ENCODE data around the gene MDFI. TPM values are rescaled to one million over a fixed set of nuclear protein-coding genes. Genes with fewer than 3 reads are reported as not detected.

Gene MDFI
- total RNA-seq, 1 experiment from 2014 or later = 86.2 TPM

- TF ChIP-seq, protein P1, sequence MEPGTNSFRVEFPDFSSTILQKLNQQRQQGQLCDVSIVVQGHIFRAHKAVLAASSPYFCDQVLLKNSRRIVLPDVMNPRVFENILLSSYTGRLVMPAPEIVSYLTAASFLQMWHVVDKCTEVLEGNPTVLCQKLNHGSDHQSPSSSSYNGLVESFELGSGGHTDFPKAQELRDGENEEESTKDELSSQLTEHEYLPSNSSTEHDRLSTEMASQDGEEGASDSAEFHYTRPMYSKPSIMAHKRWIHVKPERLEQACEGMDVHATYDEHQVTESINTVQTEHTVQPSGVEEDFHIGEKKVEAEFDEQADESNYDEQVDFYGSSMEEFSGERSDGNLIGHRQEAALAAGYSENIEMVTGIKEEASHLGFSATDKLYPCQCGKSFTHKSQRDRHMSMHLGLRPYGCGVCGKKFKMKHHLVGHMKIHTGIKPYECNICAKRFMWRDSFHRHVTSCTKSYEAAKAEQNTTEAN (CRISPR knock-in tag; IDR thresholded peaks at IDR 0.05) = no peak
- TF ChIP-seq, protein P2, sequence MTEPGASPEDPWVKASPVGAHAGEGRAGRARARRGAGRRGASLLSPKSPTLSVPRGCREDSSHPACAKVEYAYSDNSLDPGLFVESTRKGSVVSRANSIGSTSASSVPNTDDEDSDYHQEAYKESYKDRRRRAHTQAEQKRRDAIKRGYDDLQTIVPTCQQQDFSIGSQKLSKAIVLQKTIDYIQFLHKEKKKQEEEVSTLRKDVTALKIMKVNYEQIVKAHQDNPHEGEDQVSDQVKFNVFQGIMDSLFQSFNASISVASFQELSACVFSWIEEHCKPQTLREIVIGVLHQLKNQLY (CRISPR knock-in tag; IDR thresholded peaks at IDR 0.05) = no peak
- TF ChIP-seq NR3C1 (CRISPR knock-in tag; conservative IDR thresholded peaks at IDR 0.05; ENCODE audit: low read depth) (no peak), ZNF396 (CRISPR knock-in tag; IDR thresholded peaks at IDR 0.05; ENCODE audit: borderline replicate concordance) (no peak), CREB1 (CRISPR knock-in tag; IDR thresholded peaks at IDR 0.05) (no peak), KAT7 (CRISPR knock-in tag; IDR thresholded peaks at IDR 0.05; ENCODE audit: borderline replicate concordance) (no peak), ZNF425 (CRISPR knock-in tag; conservative IDR thresholded peaks at IDR 0.05) (no peak), IRF2 (CRISPR knock-in tag; IDR thresholded peaks at IDR 0.05; ENCODE audit: borderline replicate concordance, low read depth) (no peak), NFYB (CRISPR knock-in tag; conservative IDR thresholded peaks at IDR 0.05; ENCODE audit: low read depth) (no peak), MAX (CRISPR knock-in tag; IDR thresholded peaks at IDR 0.05) (no peak), ARID4B (CRISPR knock-in tag; IDR thresholded peaks at IDR 0.05; ENCODE audit: borderline replicate concordance) (no peak), SMAD3 (CRISPR knock-in tag; IDR thresholded peaks at IDR 0.05; ENCODE audit: borderline replicate concordance) (no peak), GTF2I (CRISPR knock-in tag; conservative IDR thresholded peaks at IDR 0.05) (no peak), ZNF121 (CRISPR knock-in tag; IDR thresholded peaks at IDR 0.05) (no peak)
- TF ChIP-seq, protein P3, sequence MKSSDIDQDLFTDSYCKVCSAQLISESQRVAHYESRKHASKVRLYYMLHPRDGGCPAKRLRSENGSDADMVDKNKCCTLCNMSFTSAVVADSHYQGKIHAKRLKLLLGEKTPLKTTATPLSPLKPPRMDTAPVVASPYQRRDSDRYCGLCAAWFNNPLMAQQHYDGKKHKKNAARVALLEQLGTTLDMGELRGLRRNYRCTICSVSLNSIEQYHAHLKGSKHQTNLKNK (CRISPR knock-in tag; IDR thresholded peaks at IDR 0.05) = no peak
- TF ChIP-seq, protein P4, sequence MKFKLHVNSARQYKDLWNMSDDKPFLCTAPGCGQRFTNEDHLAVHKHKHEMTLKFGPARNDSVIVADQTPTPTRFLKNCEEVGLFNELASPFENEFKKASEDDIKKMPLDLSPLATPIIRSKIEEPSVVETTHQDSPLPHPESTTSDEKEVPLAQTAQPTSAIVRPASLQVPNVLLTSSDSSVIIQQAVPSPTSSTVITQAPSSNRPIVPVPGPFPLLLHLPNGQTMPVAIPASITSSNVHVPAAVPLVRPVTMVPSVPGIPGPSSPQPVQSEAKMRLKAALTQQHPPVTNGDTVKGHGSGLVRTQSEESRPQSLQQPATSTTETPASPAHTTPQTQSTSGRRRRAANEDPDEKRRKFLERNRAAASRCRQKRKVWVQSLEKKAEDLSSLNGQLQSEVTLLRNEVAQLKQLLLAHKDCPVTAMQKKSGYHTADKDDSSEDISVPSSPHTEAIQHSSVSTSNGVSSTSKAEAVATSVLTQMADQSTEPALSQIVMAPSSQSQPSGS (CRISPR knock-in tag; IDR thresholded peaks at IDR 0.05; ENCODE audit: borderline replicate concordance, low read depth) = no peak
- H3K27ac Mint-ChIP-seq = peak overlapping the region; percentile 26
Measured at GRCh38 chr6:41651962-41652657, 13.8 kb downstream of the MDFI start.

More at GRCh38 chr6:41651962-41652657, 13.8 kb downstream of the MDFI start:
- no peaks in the 10 kb centered on the region for H3K9me3 Mint-ChIP-seq
- DNase-seq (ENCODE audit: low spot score) (no peak), ATAC-seq (no peak)
- H3K4me1 Mint-ChIP-seq = peaks cover 28% of the 10 kb centered on the region
- no peaks in the 10 kb centered on the region for H3K27me3 Mint-ChIP-seq (ENCODE audit: low read depth)
- no peak overlapping the region for H3K4me3 Mint-ChIP-seq
- ChIA-PET CTCF (interaction anchor here (0.6 to 1.5 kb wide), 3 partner anchors 26 to 268 kb away, joined by 3 to 5 read pairs (median 3); no protein-coding TSS in a partner anchor), POLR2A (interaction anchor here (1.3 kb wide), 1 partner anchor 12 kb away, joined by 3 read pairs; no protein-coding TSS in a partner anchor)
- peaks cover 35% of the 10 kb centered on the region for H3K36me3 Mint-ChIP-seq
